ENCODE data around the gene LMBR1.
"Not testable (repeated sequence)": the region's sequence is repeated elsewhere in the genome, so short reads cannot be mapped to it uniquely, and the experiment has no call there.

Gene LMBR1

GRCh38 chr7:156843582-156843981, 49.4 kb downstream of the LMBR1 start:
- DNase-seq, result not testable (repeated sequence)

DNA sequence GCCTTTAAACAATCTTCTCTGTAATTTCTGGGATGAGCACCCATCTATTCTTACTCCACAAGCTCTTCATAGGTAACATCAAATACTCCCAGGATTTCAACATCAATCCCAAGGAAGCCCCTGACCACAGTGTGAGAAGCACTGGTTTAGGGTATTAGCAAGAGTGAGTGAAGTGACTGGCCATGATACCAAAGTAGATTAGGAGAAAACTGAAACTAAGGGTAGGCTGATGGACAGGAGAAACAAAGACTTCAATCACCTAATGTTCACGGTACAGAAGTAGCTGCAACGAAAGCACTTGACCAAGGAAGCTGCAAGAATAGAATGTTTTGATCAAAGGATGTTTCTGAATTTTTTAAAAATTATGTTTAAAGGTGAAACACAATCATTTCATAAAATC, 49.8 kb downstream of the LMBR1 start:
- no peak for DNase-seq

DNA sequence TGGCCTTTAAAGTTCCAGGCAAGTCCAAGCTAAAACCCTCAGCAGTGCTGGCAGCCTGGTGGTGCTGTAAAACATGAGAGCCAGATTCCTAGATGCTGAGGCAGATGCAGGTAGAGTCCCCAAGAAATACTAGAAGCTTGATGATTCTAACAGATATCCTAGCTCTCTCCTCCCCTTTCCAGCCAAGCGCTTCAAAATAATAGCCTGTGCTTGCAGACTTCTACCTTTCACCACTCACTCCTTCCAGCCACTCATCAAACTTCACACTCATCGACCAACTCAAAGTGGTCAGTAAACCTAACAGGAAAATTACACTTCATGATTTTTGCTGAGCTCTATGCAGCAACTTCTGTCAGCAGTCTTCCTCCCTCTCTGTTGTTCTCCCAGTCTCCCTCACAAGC, 50.2 kb downstream of the LMBR1 start:
- no peak for DNase-seq

DNA sequence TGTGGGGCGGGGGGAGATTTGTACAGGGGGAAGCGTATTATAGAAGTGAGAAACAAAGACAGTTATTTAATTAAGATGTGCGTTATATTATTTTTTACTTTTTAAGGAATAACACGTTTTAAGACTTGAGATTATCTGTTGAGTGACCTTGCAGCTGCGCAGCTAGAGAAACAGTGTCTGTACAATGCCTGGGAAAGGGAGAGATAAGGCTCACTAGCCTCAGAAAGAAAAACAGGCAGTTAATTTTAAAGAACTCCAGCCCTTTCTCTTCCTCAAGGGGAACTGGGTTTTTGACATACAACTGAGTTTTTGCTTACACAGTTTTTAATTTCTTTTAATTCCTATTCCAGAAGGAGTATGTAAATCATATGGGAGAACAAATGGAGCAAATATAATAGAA, 50.7 kb downstream of the LMBR1 start:
- no peak for DNase-seq

DNA sequence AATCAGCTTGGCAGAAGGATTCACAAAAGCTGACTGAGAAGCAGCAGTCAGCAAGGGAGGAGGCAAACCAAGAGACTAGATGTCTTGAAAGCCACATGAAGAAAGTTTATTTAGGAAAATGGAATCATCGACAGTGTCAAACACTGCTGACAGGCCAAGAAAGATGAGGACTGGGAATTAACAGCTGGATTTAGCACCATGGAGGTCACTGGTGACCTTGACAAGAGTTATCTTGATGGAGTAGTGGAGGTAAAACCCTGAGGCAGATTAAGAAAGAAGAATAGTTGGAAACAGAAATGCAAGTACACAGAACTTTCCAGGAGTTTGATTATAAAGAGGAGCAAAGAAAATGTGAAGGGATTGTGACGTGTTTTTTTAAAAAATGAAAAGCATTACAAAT, 51.5 kb downstream of the LMBR1 start:
- DNase-seq, result no peak

GRCh38 chr7:156840134-156840533, 52.8 kb downstream of the LMBR1 start:
- no peak for DNase-seq

DNA sequence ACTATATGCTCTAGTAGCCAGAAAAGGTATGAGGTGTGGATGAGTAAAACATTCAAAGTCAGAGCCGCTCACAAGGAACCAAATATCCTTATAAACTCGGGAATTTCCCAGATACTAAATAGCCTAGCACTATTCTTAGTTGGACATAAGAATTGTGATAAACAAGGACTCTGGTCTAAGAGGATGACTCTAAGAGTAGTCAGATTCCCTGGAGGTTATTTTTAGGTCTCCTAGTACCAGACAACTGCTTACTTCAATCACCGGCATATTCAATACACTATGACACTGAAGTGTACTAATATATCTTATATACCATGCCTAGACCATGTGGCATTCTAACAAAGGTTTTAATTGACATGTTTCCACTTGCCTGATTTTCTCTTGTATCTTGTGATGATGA, 56.5 kb downstream of the LMBR1 start:
- no peak for DNase-seq

GRCh38 chr7:156834462-156834861, 58.5 kb downstream of the LMBR1 start:
- DNase-seq, result no peak

GRCh38 chr7:156833312-156833711, 59.7 kb downstream of the LMBR1 start:
- DNase-seq, result no peak

GRCh38 chr7:156832195-156832877, 60.6 kb downstream of the LMBR1 start:
- DNase-seq, result no peak

GRCh38 chr7:156829669-156830336, 63.2 kb downstream of the LMBR1 start:
- DNase-seq, result no peak

GRCh38 chr7:156827587-156828203, 65.3 kb downstream of the LMBR1 start:
- peak in 1 of 2 donors; percentile 18 for DNase-seq

DNA sequence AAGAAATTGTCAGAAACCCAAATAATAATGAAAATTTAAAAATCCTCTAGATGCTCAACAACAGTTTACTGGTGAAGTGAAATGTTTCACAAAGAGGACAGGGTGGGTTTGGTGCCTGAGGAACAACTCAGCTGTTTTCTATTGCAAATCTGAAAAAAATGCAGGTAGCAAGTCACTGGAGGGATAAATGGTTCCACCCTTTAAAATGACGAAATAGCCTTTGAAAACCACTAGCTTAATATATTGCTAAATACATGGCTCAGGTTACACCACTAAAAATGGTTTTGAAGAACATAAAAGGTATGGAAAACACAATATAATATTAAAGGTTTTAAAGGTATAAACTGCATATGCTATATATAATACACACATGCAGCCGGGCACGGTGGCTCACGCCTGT, 69.5 kb downstream of the LMBR1 start:
- DNase-seq, result no peak

DNA sequence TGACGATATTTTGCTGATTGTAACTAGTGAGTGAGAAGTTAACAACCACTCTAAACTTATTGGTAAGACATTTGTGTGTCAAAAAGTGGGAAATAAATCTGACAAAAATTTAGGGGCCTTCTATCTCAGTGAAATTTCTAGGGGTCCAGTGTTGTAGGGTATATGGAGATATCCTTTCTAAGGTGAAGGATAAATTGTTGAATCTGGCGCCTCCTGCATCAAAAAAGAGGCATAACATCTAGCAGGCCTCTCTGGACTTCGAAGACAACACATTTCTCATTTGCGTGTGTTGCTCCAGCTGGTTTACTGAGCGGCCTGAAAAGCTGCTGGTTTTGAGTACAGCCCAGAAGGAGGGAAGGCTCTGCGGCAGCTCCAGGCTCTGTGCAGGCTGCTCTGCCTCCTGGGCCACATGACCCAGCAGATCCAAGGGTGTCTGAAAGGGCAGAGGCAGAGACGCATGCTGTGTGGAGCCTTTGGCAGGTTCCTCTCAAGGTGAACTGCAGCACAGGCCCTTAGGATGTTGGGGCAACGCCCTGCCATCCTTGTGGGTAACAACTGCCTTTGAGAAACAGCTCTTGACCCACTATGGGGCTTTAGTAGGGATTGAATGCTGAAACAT, 72.4 kb downstream of the LMBR1 start:
- no peak for DNase-seq

- no peak for DNase-seq
Measured at GRCh38 chr7:156819733-156820295, 73.2 kb downstream of the LMBR1 start.

GRCh38 chr7:156818133-156818532, 74.8 kb downstream of the LMBR1 start:
- no peak for DNase-seq

DNA sequence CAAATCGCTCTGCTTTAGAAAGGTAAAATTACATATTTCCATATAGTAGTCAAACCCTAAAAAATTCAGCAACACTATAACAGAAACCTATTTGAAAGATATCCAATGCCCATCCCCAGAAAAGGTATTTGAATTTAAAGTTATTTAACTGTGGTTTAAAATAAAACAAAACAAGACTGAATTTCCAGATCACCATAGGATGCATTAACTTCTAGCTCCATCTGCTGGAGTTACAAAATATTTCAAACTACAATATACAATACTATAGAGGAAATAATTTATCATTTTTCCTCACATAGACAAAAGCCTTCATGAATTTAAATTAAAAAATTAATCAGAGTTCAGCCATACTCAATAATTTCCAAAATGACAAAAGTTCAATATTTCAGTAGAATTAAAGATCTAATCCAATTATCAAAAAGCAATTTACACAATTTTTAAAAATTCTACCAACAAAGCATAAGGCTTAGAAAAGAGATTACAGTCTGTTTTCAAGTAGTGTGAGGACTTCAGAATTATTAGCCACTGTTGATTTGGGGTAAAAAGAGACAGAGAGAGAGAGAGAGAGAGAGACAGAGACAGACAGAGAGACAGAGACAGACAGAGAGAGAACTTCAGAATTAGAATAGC, 75.9 kb downstream of the LMBR1 start:
- DNase-seq, result peak in 1 of 2 donors; percentile 4

DNA sequence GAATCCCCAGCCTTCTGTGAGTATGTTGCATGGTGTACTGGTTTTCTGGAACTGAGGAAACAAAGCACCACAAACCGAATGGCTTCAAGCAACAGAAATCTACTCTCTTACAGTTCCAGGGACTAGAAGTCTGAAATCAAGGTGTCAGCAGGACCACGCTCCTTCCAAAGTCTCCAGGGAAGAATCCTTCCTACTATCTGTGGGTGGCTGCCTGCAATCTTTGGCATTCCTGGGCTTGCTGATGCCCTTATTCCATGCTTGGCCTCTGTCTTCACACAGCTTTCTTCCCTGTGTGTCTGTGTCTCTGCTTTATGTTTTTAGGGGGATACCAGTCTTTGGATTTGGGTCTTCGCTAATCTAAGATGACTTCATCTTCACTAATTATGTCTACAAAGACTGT, 81.3 kb downstream of the LMBR1 start:
- no peak for DNase-seq

DNA sequence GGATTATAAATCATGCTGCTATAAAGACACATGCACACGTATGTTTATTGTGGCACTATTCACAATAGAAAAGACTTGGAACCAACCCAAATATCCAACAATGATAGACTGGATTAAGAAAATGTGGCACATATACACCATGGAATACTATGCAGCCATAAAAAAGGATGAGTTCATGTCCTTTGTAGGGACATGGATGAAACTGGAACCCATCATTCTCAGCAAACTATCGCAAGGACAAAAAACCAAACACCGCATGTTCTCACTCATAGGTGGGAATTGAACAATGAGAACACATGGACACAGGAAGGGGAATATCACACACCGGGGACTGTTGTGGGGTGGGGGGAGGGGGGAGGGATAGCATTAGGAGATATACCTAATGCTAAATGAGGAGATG, 89.3 kb downstream of the LMBR1 start:
- DNase-seq, result not testable (repeated sequence)

- DNase-seq, result no peak
Measured at GRCh38 chr7:156802214-156802613, 90.8 kb downstream of the LMBR1 start.

DNA sequence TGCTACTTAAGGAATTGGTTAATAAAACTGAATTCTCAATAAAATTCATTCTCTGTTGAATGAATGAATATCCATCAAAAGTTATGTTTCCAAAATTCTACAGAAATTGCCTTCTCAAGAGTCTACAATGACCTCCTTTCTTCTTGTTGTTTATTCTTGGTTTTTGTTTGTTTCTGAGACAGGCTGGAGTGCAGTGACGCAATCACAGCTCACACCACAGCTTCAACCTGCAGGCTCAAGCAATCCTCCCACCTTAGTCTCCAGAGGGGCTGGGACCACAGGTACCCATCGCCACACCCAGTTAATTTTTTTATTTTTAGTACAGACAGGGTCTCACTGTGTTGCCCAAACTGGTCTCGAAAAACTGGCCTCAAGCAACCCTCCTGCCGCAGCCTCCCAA, 97.6 kb downstream of the LMBR1 start:
- no peak for DNase-seq

DNA sequence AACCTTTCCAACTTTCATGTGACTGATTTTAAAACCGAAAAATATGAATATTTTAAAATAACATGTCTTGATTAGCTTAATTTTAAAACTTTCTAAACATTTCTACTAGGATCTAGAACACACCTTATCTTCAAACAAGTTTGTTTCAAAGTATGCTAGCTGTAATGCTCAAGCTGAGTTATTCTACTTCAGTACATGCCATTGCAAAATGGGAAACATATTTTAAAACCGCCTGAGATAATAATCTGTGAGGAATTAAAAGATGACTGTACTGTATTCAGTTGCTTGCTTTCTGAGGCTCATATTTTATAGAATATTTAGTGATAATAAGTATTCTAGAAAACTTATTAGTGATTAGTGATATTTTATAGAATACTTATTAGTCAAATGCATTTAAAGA, 99.6 kb downstream of the LMBR1 start:
- no peak for DNase-seq

GRCh38 chr7:156792611-156793010, 100.4 kb downstream of the LMBR1 start:
- DNase-seq, result no peak
